Liver (tissue), 3 donors: ENCODE results near the gene MN1.

Experiments used
- ATF3 ChIP-seq: IDR thresholded peaks from 2 replicates; pipeline ENCODE4 v1.6.1; 2016; ENCODE audit warnings: antibody characterized with exemption
- CTCF ChIP-seq: fragments of 150-350 bp; IDR thresholded peaks from 2 replicates; pipeline ENCODE4 v1.5.1; 2017; ENCODE audit warnings: improper control_type of control experiment, low read depth, low read length; ENCODE audit not compliant: missing input control
- GABPA ChIP-seq, 2 donors: IDR thresholded peaks in 1 of 2; conservative IDR thresholded peaks in 1 of 2; 2 replicates each; pipeline ENCODE4 v1.6.1; 2016; ENCODE audit warnings: antibody characterized with exemption in 2 of 2, mild to moderate bottlenecking in 1 of 2, moderate library complexity in 1 of 2
- JUND ChIP-seq, 2 donors: IDR thresholded peaks; 2 replicates each; pipeline ENCODE4 v1.6.1; 2016; ENCODE audit warnings: antibody characterized with exemption in 2 of 2
- MAX ChIP-seq: IDR thresholded peaks from 2 replicates; pipeline ENCODE4 v1.6.1; 2016; ENCODE audit warnings: antibody characterized with exemption
- RAD21 ChIP-seq, 2 donors: IDR thresholded peaks; 2 replicates each; pipeline ENCODE4 v1.6.1; 2016; ENCODE audit warnings: antibody characterized with exemption in 2 of 2, mild to moderate bottlenecking in 2 of 2
- RXRA ChIP-seq, 2 donors: IDR thresholded peaks; 2 replicates each; pipeline ENCODE4 v1.6.1; 2017 to 2018; ENCODE audit warnings: antibody characterized with exemption in 2 of 2, mild to moderate bottlenecking in 1 of 2
- TAF1 ChIP-seq: conservative IDR thresholded peaks from 2 replicates; pipeline ENCODE4 v1.6.1; 2016; ENCODE audit warnings: antibody characterized with exemption, mild to moderate bottlenecking
- YY1 ChIP-seq: IDR thresholded peaks from 2 replicates; pipeline ENCODE4 v1.6.1; 2016; ENCODE audit warnings: antibody characterized with exemption, mild to moderate bottlenecking
- ZBTB33 ChIP-seq: IDR thresholded peaks from 2 replicates; pipeline ENCODE4 v1.6.1; 2016; ENCODE audit warnings: antibody characterized with exemption
- donor health status: healthy.
- donor health status: healthy.

- TF ChIP-seq CTCF (no peak), RXRA (IDR thresholded peaks at IDR 0.05) (no peak), GABPA (IDR thresholded peaks at IDR 0.05 in 1 of 2, conservative IDR thresholded peaks at IDR 0.05 in 1 of 2) (no peak), TAF1 (no peak), JUND (IDR thresholded peaks at IDR 0.05) (no peak), RAD21 (IDR thresholded peaks at IDR 0.05) (no peak), YY1 (no peak), MAX (no peak), ATF3 (no peak), ZBTB33 (no peak)
Observed at GRCh38 chr22:27748751-27749191, 52.8 kb downstream of the MN1 start.
